ENCODE measurements around the gene WASL.

The WASL gene

GRCh38 chr7:123770378-123770777, 21.6 kb upstream of the WASL start:
- Histone ChIP-seq H3K27me3 (replicated peaks; ENCODE audit: control insufficient read depth, insufficient read depth, low read length, poor library complexity, severe bottlenecking) (no peaks in the 10 kb centered on the region), H3K4me3 (ENCODE audit: insufficient read depth, low read depth, low read length, poor library complexity, severe bottlenecking) (no peak overlapping the region), H3K27ac (ENCODE audit: insufficient read depth, low read length, poor library complexity, severe bottlenecking) (no peak overlapping the region), H3K9me3 (ENCODE audit: control insufficient read depth, low read length) (no peaks in the 10 kb centered on the region), H3K36me3 (ENCODE audit: control insufficient read depth, insufficient read depth, low read length) (no peaks in the 10 kb centered on the region), H3K4me1 (ENCODE audit: control insufficient read depth, insufficient read depth, low read length, poor library complexity, severe bottlenecking) (no peaks in the 10 kb centered on the region)
- DNase-seq, result no peak

DNA sequence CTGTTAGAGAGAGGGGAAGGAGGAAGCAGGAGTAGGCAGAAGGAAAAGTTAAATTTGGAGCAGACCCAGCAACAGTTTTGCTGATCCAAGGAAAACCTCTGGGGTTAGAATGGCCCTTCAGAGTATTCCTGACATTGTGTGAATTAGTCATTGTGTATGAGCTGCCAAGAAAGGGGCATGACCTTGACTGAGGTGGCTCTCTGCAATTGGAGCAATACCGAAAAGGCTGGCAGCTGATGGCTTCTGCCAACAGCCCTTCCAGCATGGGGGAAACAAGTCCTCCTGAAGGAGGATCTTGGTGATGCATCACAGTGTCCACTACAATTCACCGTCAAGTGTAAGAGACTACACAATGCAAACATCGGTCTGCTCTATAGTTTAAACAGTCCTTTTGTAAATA, 20.6 kb upstream of the WASL start:
- H3K27ac ChIP-seq (ENCODE audit: insufficient read depth, low read length, poor library complexity, severe bottlenecking), result no peak overlapping the region
- DNase-seq, result no peak
- H3K27me3 ChIP-seq (replicated peaks; ENCODE audit: control insufficient read depth, insufficient read depth, low read length, poor library complexity, severe bottlenecking), result no peaks in the 10 kb centered on the region
- no peaks in the 10 kb centered on the region for H3K36me3 ChIP-seq (ENCODE audit: control insufficient read depth, insufficient read depth, low read length)
- H3K4me1 ChIP-seq (ENCODE audit: control insufficient read depth, insufficient read depth, low read length, poor library complexity, severe bottlenecking), result no peaks in the 10 kb centered on the region
- H3K4me3 ChIP-seq (ENCODE audit: insufficient read depth, low read depth, low read length, poor library complexity, severe bottlenecking), result no peak overlapping the region
- no peaks in the 10 kb centered on the region for H3K9me3 ChIP-seq (ENCODE audit: control insufficient read depth, low read length)

DNA sequence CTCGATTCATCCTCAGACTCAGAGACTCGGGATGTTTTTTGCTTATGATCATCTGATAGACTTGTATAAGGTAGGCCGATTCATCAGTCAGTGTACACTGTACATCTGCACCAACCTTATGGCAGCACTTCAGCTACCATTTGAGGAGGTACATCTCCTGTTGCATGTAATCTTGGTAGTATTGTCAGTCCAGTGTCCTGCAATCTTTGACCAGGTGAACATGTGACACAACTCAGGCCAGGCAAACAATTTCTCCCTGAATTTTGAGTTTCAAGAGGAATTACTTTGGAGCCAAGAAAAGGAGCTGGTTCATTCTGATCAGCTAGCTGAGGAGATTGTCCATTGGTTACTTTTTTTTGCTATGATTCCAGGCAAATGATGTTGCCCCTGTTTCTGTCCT, 19.7 kb upstream of the WASL start:
- Histone ChIP-seq H3K27ac (ENCODE audit: insufficient read depth, low read length, poor library complexity, severe bottlenecking) (no peak overlapping the region), H3K4me3 (ENCODE audit: insufficient read depth, low read depth, low read length, poor library complexity, severe bottlenecking) (no peak overlapping the region), H3K27me3 (replicated peaks; ENCODE audit: control insufficient read depth, insufficient read depth, low read length, poor library complexity, severe bottlenecking) (no peaks in the 10 kb centered on the region), H3K9me3 (ENCODE audit: control insufficient read depth, low read length) (no peaks in the 10 kb centered on the region), H3K36me3 (ENCODE audit: control insufficient read depth, insufficient read depth, low read length) (no peaks in the 10 kb centered on the region), H3K4me1 (ENCODE audit: control insufficient read depth, insufficient read depth, low read length, poor library complexity, severe bottlenecking) (no peaks in the 10 kb centered on the region)
- DNase-seq, result no peak

GRCh38 chr7:123763191-123763661, 14.4 kb upstream of the WASL start:
- no peaks in the 10 kb centered on the region for H3K36me3 ChIP-seq (ENCODE audit: control insufficient read depth, insufficient read depth, low read length)
- H3K4me1 ChIP-seq (ENCODE audit: control insufficient read depth, insufficient read depth, low read length, poor library complexity, severe bottlenecking), result no peaks in the 10 kb centered on the region
- no peaks in the 10 kb centered on the region for H3K9me3 ChIP-seq (ENCODE audit: control insufficient read depth, low read length)
- no peak overlapping the region for H3K27ac ChIP-seq (ENCODE audit: insufficient read depth, low read length, poor library complexity, severe bottlenecking)
- no peaks in the 10 kb centered on the region for H3K27me3 ChIP-seq (replicated peaks; ENCODE audit: control insufficient read depth, insufficient read depth, low read length, poor library complexity, severe bottlenecking)
- no peak for DNase-seq
- no peak overlapping the region for H3K4me3 ChIP-seq (ENCODE audit: insufficient read depth, low read depth, low read length, poor library complexity, severe bottlenecking)

- no peak for DNase-seq
- Histone ChIP-seq H3K27me3 (replicated peaks; ENCODE audit: control insufficient read depth, insufficient read depth, low read length, poor library complexity, severe bottlenecking) (no peaks in the 10 kb centered on the region), H3K4me3 (ENCODE audit: insufficient read depth, low read depth, low read length, poor library complexity, severe bottlenecking) (no peak overlapping the region), H3K27ac (ENCODE audit: insufficient read depth, low read length, poor library complexity, severe bottlenecking) (no peak overlapping the region), H3K36me3 (ENCODE audit: control insufficient read depth, insufficient read depth, low read length) (no peaks in the 10 kb centered on the region), H3K9me3 (ENCODE audit: control insufficient read depth, low read length) (no peaks in the 10 kb centered on the region), H3K4me1 (ENCODE audit: control insufficient read depth, insufficient read depth, low read length, poor library complexity, severe bottlenecking) (no peaks in the 10 kb centered on the region)
Observed at GRCh38 chr7:123761729-123762128, 12.9 kb upstream of the WASL start.

GRCh38 chr7:123757095-123757494, 8.3 kb upstream of the WASL start:
- Histone ChIP-seq H3K4me1 (ENCODE audit: control insufficient read depth, insufficient read depth, low read length, poor library complexity, severe bottlenecking) (no peaks in the 10 kb centered on the region), H3K27me3 (replicated peaks; ENCODE audit: control insufficient read depth, insufficient read depth, low read length, poor library complexity, severe bottlenecking) (no peaks in the 10 kb centered on the region), H3K4me3 (ENCODE audit: insufficient read depth, low read depth, low read length, poor library complexity, severe bottlenecking) (no peak overlapping the region), H3K27ac (ENCODE audit: insufficient read depth, low read length, poor library complexity, severe bottlenecking) (no peak overlapping the region), H3K36me3 (ENCODE audit: control insufficient read depth, insufficient read depth, low read length) (no peaks in the 10 kb centered on the region), H3K9me3 (ENCODE audit: control insufficient read depth, low read length) (no peaks in the 10 kb centered on the region)
- DNase-seq, result no peak

DNA sequence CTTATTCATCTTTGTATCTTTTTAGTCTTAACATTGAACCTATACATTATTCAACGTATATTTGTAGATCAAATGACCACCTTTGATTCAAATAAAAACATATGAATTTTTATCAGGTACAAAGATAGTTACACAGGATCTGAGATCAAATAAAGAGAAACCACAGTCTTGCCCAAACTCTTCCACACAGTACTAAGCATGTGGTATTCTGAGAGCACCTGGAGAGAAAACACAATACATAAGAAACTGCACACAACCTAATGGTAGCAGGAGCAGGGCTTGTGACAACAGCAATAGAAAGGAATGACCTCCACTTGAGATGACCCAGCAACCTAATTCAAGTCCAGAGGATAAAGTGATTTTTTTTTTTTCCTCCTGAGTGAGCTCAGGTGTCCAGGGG, 6.5 kb upstream of the WASL start:
- H3K9me3 ChIP-seq (ENCODE audit: control insufficient read depth, low read length), result no peaks in the 10 kb centered on the region
- H3K27me3 ChIP-seq (replicated peaks; ENCODE audit: control insufficient read depth, insufficient read depth, low read length, poor library complexity, severe bottlenecking), result no peaks in the 10 kb centered on the region
- H3K4me1 ChIP-seq (ENCODE audit: control insufficient read depth, insufficient read depth, low read length, poor library complexity, severe bottlenecking), result no peaks in the 10 kb centered on the region
- no peak overlapping the region for H3K27ac ChIP-seq (ENCODE audit: insufficient read depth, low read length, poor library complexity, severe bottlenecking)
- no peak overlapping the region for H3K4me3 ChIP-seq (ENCODE audit: insufficient read depth, low read depth, low read length, poor library complexity, severe bottlenecking)
- DNase-seq, result no peak
- H3K36me3 ChIP-seq (ENCODE audit: control insufficient read depth, insufficient read depth, low read length), result no peaks in the 10 kb centered on the region

DNA sequence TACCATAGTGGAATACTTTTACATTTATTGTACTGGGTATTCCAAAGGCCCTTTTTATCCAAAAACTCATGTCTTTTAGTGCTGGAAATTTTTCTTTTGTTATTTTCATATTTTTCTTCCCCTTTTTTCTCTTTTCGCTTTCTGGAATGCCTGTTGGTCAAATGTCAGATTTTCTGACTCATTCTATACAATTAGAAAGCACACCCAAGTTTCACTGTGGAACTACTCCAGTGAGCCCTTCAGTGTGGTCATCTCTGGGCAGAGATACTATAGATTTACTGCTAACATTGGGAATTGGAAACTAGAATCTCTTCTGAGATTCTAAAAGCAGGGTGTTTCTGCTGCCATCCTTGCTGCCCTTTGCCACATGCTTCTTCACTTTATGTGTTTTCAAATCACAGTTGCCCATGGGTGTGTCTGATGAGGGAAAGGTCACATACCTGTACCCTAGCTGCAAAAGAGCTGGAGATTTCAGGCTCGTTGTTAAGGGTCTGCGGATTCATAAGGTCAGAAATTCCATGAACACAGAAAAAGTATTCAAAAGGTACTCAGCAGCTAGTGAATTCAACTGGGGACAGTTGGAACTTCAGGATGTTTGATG, 5.6 kb upstream of the WASL start:
- no peak overlapping the region for H3K27ac ChIP-seq (ENCODE audit: insufficient read depth, low read length, poor library complexity, severe bottlenecking)
- H3K27me3 ChIP-seq (replicated peaks; ENCODE audit: control insufficient read depth, insufficient read depth, low read length, poor library complexity, severe bottlenecking), result no peaks in the 10 kb centered on the region
- peaks cover 4% of the 10 kb centered on the region for H3K4me1 ChIP-seq (ENCODE audit: control insufficient read depth, insufficient read depth, low read length, poor library complexity, severe bottlenecking)
- no peak for DNase-seq
- H3K9me3 ChIP-seq (ENCODE audit: control insufficient read depth, low read length), result no peaks in the 10 kb centered on the region
- H3K36me3 ChIP-seq (ENCODE audit: control insufficient read depth, insufficient read depth, low read length), result no peaks in the 10 kb centered on the region
- H3K4me3 ChIP-seq (ENCODE audit: insufficient read depth, low read depth, low read length, poor library complexity, severe bottlenecking), result no peak overlapping the region

- H3K36me3 ChIP-seq (ENCODE audit: control insufficient read depth, insufficient read depth, low read length), result no peaks in the 10 kb centered on the region
- no peak overlapping the region for H3K4me3 ChIP-seq (ENCODE audit: insufficient read depth, low read depth, low read length, poor library complexity, severe bottlenecking)
- DNase-seq, result no peak
- peaks cover 8% of the 10 kb centered on the region for H3K4me1 ChIP-seq (ENCODE audit: control insufficient read depth, insufficient read depth, low read length, poor library complexity, severe bottlenecking)
- no peak overlapping the region for H3K27ac ChIP-seq (ENCODE audit: insufficient read depth, low read length, poor library complexity, severe bottlenecking)
- no peaks in the 10 kb centered on the region for H3K9me3 ChIP-seq (ENCODE audit: control insufficient read depth, low read length)
- no peaks in the 10 kb centered on the region for H3K27me3 ChIP-seq (replicated peaks; ENCODE audit: control insufficient read depth, insufficient read depth, low read length, poor library complexity, severe bottlenecking)
Observed at GRCh38 chr7:123752534-123752933, 3.7 kb upstream of the WASL start.

GRCh38 chr7:123751821-123752220, 3.0 kb upstream of the WASL start:
- H3K27me3 ChIP-seq (replicated peaks; ENCODE audit: control insufficient read depth, insufficient read depth, low read length, poor library complexity, severe bottlenecking), result no peaks in the 10 kb centered on the region
- H3K4me3 ChIP-seq (ENCODE audit: insufficient read depth, low read depth, low read length, poor library complexity, severe bottlenecking), result no peak overlapping the region
- DNase-seq, result no peak
- peaks cover 13% of the 10 kb centered on the region for H3K4me1 ChIP-seq (ENCODE audit: control insufficient read depth, insufficient read depth, low read length, poor library complexity, severe bottlenecking)
- no peaks in the 10 kb centered on the region for H3K36me3 ChIP-seq (ENCODE audit: control insufficient read depth, insufficient read depth, low read length)
- no peak overlapping the region for H3K27ac ChIP-seq (ENCODE audit: insufficient read depth, low read length, poor library complexity, severe bottlenecking)
- no peaks in the 10 kb centered on the region for H3K9me3 ChIP-seq (ENCODE audit: control insufficient read depth, low read length)
